ENCODE measurements around the gene SLC11A2.
"Not testable (repeated sequence)": the region's sequence is repeated elsewhere in the genome, so short reads cannot be mapped to it uniquely, and the experiment has no call there.

Gene SLC11A2

DNA sequence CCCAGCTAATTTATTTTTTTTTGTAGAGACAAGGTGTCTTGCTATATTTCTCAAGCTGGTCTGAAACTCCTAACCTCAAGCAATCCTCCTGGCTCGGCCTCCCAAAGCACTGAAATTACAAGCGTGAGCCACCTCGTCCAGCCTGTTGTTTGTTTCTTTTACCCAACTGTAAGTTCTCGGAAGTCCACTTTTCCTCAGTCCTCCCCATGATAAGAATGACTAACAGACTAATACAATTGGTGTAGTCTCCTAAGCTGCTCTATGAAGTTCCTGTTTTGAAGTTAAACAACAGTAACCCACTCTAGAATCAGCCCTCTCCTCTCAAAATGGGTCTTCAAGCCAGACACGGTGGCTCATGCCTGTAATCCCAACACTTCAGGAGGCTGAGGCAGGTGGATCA lies 37.3 kb downstream of the SLC11A2 start:
- no peak for DNase-seq

DNA sequence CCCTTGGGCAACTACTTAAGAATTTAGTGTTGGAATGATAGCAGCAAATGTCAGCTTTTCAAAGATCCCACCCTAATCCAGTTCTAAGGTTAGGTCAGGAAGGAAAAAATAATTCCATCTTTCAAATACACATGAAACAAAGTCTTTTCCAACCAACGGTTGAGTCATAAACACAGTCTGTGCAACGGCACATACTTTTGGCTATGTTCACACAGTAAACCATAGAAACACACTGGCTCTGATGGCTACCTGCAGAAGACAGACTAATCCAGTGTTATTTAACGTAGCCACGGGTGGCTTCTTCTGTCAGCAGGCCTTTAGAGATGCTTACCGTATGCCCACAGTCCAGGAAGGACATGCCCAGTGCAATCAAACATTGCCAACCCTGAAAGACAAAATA lies 38.1 kb downstream of the SLC11A2 start:
- DNase-seq: no peak

DNA sequence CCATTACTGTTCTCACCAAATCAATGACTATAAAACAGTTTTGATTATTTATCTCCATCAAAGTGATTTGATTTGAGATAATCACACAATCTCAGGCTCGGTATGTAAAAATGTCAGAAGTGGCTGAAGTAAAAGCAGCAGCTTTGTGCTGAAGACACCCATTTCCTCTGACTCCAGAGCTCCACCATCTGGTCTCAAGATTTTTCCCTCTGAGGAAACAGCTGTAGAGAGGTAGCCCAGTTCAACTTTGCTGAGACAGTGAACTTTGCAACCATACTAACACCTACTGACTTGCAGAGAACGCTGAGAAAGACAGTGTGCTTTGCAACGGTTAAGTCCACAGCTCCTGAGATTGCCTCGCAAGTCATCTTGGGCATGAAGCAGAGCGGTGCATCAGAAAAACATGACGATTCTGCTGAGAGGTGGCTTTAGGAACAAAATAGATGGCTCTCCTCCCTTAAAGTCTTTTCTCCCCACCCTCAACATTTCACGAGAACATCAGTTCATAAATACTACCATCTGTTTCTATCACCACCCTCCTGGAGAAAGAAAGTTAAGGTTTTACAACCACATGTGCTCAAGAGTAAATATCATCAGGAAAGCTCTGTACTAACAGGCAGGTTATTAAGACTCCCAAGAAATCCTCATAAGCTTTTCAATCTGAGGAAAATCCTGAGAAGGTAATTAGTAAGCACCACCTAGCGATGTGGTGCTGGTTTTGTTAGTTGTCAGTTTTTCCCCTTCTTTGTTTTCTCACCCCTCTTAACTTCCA lies 39.0 kb downstream of the SLC11A2 start:
- no peak for DNase-seq

DNA sequence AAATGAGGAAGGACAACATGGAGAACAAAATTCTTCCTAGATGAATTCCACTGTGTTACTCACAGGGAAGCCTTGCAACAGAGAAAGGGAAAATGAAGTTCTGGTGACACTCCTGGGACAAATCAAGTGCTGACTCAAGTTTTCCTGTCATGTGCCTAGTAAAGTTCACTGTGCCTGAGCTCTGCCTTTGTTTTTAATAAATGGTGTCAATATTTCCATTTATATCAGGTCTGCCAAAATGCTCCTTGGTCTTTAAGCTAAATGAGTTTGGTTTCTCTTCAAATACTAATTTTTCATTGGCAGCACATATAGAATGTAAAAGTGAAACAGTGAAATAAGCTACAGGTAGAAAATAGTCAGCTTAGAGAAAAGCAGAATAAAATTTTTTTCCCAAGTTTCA lies 40.9 kb downstream of the SLC11A2 start:
- DNase-seq: no peak

DNA sequence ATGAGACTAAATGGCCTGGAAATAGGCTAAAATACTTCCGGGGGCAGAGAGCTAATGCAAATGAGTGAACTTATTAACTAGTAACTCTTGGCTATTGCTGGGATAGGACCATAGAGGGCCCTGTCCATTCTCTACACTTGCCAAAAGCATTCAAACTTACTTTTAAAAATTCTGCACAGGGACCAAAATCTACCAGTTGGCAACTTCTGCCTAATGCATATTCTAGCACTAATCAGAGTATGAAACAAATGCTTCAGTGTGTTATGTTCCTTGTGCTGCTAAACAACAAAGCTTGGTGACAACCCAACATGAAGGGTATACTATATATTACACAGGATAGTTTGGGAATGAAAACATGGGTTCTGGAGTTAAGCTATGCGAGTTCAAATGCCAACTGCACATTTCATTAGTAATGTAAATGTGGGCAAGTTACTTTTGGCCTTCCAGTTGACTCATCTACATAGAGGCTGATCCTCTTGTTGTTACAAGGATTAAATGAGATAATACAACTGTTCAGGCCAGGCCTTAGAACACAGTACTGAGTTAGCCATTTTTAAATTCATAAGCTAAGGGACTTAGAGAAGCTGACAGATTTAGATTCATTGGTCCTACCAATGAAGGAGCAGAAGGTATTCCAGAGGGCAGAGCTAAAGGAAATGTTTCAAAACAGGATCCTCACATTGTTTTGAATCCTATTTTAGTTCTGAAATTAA lies 41.4 kb downstream of the SLC11A2 start:
- DNase-seq: no peak

- DNase-seq: no peak
These were observed 44.6 kb downstream of the SLC11A2 start for GRCh38 chr12:50981319-50982239.

GRCh38 chr12:50980545-50980944 lies 45.6 kb downstream of the SLC11A2 start:
- DNase-seq: no peak

DNA sequence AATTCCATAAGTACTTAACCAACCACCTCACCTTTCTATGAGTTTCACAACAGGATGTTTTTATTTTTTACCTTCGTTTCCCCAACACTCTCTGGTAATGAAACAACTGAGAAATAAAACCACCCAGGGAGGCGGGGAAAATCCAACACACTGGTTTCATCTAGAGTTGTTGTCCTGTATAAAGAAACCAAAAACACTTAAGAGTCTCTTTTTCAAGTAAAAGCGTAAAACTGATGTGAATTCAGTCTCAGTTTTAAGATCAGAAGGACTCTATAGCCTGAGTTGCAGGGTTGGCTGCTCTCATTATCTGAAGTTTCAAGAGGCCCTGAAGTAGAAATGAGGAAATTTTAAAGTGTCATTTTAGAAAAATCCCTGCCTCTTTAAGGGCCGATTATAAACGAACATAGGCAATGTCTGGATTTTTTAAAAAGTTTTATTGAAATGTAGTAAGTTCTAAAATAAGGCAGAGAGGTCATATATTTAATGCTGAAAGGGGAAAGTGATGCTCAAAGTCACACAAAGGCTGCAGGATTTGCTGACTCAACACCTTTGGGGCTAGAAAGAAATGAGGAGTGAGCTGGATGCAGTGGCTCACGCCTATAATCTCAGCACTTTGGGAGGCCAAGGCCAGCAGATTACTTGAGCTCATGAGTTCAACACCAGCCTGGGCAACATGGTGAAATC lies 46.7 kb downstream of the SLC11A2 start:
- no peak for DNase-seq

GRCh38 chr12:50971946-50972345 lies 54.2 kb downstream of the SLC11A2 start:
- no peak for DNase-seq

GRCh38 chr12:50964432-50964831 lies 61.8 kb downstream of the SLC11A2 start:
- no peak for DNase-seq

- no peak for DNase-seq
These were observed 64.5 kb downstream of the SLC11A2 start for GRCh38 chr12:50961708-50962107.

GRCh38 chr12:50960130-50960529 lies 66.1 kb downstream of the SLC11A2 start:
- no peak for DNase-seq

DNA sequence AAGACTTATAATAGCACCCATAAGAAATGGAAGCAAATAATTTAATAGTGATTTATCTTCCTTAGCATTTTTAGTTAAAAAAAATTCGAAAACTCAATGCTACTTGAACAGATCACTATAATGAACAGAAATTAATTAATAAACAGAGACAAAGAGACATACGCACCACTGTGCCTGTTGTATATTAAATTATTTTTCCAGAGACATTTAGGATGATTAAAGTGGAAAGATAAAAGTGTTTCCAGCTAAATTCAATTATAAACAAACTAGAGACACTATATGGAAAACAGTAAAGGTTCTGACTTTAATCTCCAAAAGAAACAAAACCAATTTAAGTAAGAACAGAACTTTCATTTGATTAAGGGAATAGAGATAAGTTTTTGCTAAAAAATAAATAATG lies 70.5 kb downstream of the SLC11A2 start:
- no peak for DNase-seq

DNA sequence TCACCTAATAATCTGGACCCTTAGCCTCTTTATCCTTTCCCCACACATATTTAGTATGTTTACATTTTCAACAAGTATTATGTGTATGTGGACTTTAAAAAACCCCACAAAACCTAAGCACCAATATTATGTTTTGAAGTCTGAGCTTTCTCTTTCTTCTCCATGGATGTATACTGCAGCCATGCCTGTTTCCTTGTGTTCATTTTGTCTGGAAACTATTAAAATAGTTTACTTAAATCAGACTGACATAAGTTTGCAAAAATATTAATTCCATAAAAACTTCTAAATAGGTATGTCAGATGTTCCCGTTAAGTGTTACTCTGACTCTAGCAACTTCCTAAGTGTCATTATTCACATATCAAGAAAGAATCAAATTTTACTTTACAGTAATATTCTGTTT lies 70.9 kb downstream of the SLC11A2 start:
- no peak for DNase-seq

- not testable (repeated sequence) for DNase-seq
These were observed 71.4 kb downstream of the SLC11A2 start for GRCh38 chr12:50954789-50955188.

DNA sequence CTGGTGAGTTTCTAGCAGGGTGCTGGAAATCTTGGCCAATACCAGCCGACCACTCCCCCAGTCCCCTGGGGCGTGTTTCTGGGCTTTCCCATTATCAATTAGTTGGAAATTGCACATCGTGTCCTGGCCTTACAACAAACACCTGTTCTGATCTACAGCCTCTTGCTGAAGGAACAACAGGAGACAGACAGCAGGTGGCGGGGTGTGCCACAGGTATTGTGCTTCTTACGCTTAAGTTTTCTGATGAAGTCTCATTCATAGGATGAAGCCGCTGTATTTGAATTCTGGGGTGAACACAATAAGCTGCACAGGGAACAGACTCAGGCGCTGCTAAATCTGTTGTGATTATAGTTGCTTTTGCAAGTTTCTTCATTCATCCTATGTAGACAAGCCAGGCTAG lies 73.1 kb downstream of the SLC11A2 start:
- no peak for DNase-seq

DNA sequence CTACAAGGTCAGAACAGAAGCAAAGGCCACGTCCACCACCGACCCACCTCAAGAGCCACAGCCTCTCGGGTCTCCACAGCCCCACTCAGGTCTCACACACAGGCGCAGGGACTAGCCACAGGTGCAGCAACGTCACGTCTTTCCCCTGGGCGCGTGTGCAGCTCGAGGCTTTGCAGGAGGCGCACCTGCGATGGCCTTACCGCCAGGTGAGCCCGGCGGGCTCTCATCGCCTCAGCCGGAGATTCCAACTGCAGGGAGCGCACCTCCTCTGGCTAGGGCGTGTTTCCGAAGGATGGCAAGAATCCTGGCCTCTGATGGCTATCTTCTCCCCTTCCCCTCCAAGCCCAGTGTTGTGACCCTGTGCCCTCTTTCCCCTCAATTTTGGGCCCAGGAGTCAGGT lies 73.7 kb downstream of the SLC11A2 start, which contains the start of gene HIGD1C:
Gene HIGD1C (plus strand): TSS at position 35 of the 400 bp plus-strand sequence. CDS start 1,455 bp downstream, outside the sequence.
- DNase-seq: no peak

DNA sequence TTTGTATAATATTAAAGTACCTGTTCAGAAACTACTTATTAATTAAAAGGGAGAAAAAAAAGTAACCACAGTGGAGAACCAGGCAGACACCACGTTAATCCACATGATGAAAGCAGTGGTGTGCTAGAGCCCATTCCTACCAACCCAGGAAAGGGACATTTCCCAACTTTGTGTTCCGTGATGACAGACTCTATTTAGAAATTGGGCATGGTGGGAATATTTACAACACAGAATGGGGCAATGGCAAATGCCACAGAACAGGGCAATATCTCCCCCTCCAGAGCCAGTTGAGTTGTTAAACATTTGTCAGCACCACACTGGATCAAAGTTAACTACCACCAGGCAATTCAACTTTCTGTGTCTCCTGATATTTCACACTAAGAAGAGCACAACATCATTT lies 75.1 kb downstream of the SLC11A2 start:
- no peak for DNase-seq

DNA sequence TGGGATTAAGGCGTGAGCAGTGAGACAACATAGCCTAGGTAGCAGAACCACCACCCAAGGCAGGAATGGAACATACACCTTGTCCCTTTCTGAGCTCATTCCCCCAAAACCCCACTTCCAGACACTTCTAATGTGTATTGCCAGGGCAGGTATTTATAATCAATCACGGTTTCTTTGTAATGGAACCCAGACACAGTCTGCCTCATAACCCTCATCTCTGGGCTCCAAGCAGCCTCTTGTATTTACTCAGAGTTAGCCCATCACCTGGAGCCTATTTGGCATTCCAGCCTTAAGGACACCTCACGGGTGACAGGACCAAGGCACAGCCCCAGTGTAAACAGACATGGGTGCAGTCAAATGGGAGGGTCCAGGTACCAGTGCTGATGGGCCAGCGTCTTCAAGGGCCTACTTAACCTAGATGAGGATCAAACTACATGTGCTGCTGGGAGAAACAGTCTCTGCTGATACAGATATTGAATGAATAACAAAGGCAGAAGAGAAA lies 76.3 kb downstream of the SLC11A2 start:
- DNase-seq: no peak

DNA sequence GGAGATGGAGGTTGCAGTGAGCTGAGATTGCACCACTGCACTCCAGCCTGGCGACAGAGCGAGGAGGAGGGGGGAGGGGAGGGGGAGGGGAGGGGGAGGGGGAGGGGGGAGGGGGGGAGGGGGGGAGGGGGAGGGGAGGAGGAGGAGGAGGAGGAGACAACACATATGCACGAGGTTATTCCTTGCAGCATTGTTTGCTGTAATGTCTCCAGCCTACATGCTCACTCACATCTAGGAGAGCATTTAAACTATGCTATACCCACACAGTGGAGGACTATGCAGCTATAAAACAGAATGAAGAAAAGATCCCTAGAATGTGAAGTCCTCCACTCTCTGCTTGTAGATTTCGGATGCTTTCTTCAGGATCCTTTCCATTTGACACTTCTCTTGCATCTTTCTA lies 77.4 kb downstream of the SLC11A2 start:
- DNase-seq: no peak

DNA sequence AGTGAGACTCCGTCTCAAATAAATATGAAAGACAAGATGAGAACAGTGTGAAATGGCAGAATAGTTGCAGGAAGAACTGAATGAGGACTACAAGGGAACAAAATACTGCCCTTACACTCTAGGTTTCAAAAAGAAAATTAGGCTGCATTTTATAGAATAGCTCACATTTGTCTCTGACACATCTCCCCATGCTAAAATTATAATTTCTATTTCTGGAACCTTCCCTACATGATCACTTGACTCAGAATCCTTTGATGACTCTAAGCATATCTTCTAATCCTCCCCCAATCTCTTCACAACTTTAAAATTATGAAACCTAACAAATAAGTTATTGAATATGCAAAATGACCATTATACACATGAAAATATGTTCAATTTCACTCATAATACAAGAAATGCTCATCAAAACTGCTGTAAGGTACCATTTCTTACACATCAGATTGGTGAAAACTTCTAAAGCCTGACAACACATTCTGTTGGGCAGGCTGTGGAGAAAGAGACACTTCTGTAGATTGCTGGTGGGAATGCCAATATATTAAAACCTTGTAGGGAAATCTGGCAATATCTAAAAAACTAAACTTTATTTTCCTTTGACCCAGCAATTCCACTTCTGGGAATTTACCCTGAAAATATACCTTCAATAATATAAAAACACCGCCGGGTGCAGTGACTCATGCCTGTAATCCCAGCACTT lies 78.1 kb downstream of the SLC11A2 start:
- DNase-seq: no peak

- DNase-seq: no peak
These were observed 88.5 kb downstream of the SLC11A2 start for GRCh38 chr12:50937653-50938052.

Measured in activated gamma-delta T cell (primary cell).